WTC11 (cell line): Measurements from ENCODE around the gene VPS4B.

Source experiments
- CTCF ChIP-seq: fragments of 200-600 bp; IDR thresholded peaks from 2 replicates; pipeline ENCODE4 v1.8.0; 2022; ENCODE audit warnings: antibody characterized with exemption
- ETV6 ChIP-seq: sonication (generic); formaldehyde crosslinking; IDR thresholded peaks from 2 replicates; pipeline ENCODE4 v1.8.1; 2022; ENCODE audit warnings: mild to moderate bottlenecking, missing genetic modification reagents
- FOXP4 ChIP-seq: sonication (generic); formaldehyde crosslinking; IDR thresholded peaks from 2 replicates; pipeline ENCODE4 v1.8.0; 2022; ENCODE audit warnings: mild to moderate bottlenecking, missing genetic modification reagents
- IRF2 ChIP-seq: sonication (generic); formaldehyde crosslinking; IDR thresholded peaks from 2 replicates; pipeline ENCODE4 v1.8.0; 2022; ENCODE audit warnings: low read depth, missing genetic modification reagents, borderline replicate concordance
- JAZF1 ChIP-seq: fragments of 250-450 bp; sonication (Bioruptor Pico); IDR thresholded peaks from 2 replicates; pipeline ENCODE4 v1.9.0; 2021; ENCODE audit warnings: moderate library complexity, mild to moderate bottlenecking, inconsistent platforms
- TCF7 ChIP-seq: sonication (generic); formaldehyde crosslinking; IDR thresholded peaks from 2 replicates; pipeline ENCODE4 v1.8.0; 2022; ENCODE audit warnings: mild to moderate bottlenecking, low read depth, missing genetic modification reagents, moderate library complexity
- USF1 ChIP-seq: sonication (generic); formaldehyde crosslinking; IDR thresholded peaks from 2 replicates; pipeline ENCODE4 v1.8.0; 2022; ENCODE audit warnings: mild to moderate bottlenecking, missing genetic modification reagents
- USF2 ChIP-seq: sonication (generic); formaldehyde crosslinking; IDR thresholded peaks from 2 replicates; pipeline ENCODE4 v1.8.1; 2023; ENCODE audit warnings: mild to moderate bottlenecking, missing genetic modification reagents, moderate library complexity
- ZNF416 ChIP-seq: fragments of 250-450 bp; sonication (Bioruptor Pico); IDR thresholded peaks from 2 replicates; pipeline ENCODE4 v1.9.0; 2021; ENCODE audit warnings: mild to moderate bottlenecking, inconsistent platforms
- TF ChIP-seq, protein P1 (sequence below): sonication (generic); formaldehyde crosslinking; IDR thresholded peaks from 2 replicates; pipeline ENCODE4 v1.8.0; 2022; ENCODE audit warnings: mild to moderate bottlenecking, missing genetic modification reagents
- TF ChIP-seq, protein P2 (sequence below): sonication (generic); formaldehyde crosslinking; IDR thresholded peaks from 2 replicates; pipeline ENCODE4 v1.8.1; 2023; ENCODE audit warnings: mild to moderate bottlenecking, missing genetic modification reagents, borderline replicate concordance
- TF ChIP-seq, protein P3 (sequence below): sonication (generic); formaldehyde crosslinking; IDR thresholded peaks from 2 replicates; pipeline ENCODE4 v1.8.0; 2022; ENCODE audit warnings: missing genetic modification reagents

DNA sequence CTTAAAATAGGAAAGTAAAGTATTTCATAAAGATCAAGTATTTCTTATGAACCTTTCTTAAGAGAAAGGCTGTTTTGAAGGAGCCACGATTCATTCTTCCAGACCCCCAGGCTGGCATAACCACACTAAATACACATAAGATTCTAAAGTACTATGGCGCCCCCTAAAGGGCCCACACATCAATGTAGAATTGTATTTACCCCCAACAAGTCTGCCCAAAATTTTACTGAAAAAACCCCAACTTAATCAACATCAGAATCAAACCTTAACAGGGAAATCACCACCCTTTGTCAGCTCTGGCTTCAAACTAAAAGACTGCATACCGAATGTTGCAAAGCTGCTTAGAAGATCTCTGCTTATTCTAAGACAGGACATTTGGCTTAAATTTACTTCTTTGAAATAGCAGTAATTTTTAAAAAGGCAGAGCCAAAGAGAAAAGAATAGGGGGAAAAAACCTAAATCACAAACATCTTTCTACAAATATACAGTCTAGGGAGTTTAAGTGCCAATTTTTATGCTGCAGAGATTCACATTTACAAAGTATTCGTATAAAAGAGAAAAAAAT lies 82.3 kb downstream of the VPS4B start:
- no peak for TF ChIP-seq ETV6 (CRISPR knock-in tag)
- TF ChIP-seq FOXP4 (CRISPR knock-in tag): no peak
- TF ChIP-seq TCF7 (CRISPR knock-in tag): no peak
- peak; percentile 65 for TF ChIP-seq CTCF
- TF ChIP-seq USF1: no peak
- no peak for TF ChIP-seq ZNF416 (CRISPR knock-in tag)
- TF ChIP-seq IRF2 (CRISPR knock-in tag): no peak
- TF ChIP-seq, protein P1, sequence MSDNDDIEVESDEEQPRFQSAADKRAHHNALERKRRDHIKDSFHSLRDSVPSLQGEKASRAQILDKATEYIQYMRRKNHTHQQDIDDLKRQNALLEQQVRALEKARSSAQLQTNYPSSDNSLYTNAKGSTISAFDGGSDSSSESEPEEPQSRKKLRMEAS (CRISPR knock-in tag): no peak
- TF ChIP-seq, protein P2, sequence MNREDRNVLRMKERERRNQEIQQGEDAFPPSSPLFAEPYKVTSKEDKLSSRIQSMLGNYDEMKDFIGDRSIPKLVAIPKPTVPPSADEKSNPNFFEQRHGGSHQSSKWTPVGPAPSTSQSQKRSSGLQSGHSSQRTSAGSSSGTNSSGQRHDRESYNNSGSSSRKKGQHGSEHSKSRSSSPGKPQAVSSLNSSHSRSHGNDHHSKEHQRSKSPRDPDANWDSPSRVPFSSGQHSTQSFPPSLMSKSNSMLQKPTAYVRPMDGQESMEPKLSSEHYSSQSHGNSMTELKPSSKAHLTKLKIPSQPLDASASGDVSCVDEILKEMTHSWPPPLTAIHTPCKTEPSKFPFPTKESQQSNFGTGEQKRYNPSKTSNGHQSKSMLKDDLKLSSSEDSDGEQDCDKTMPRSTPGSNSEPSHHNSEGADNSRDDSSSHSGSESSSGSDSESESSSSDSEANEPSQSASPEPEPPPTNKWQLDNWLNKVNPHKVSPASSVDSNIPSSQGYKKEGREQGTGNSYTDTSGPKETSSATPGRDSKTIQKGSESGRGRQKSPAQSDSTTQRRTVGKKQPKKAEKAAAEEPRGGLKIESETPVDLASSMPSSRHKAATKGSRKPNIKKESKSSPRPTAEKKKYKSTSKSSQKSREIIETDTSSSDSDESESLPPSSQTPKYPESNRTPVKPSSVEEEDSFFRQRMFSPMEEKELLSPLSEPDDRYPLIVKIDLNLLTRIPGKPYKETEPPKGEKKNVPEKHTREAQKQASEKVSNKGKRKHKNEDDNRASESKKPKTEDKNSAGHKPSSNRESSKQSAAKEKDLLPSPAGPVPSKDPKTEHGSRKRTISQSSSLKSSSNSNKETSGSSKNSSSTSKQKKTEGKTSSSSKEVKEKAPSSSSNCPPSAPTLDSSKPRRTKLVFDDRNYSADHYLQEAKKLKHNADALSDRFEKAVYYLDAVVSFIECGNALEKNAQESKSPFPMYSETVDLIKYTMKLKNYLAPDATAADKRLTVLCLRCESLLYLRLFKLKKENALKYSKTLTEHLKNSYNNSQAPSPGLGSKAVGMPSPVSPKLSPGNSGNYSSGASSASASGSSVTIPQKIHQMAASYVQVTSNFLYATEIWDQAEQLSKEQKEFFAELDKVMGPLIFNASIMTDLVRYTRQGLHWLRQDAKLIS: no peak
- TF ChIP-seq USF2 (CRISPR knock-in tag): no peak
- no peak for TF ChIP-seq JAZF1
- TF ChIP-seq, protein P3, sequence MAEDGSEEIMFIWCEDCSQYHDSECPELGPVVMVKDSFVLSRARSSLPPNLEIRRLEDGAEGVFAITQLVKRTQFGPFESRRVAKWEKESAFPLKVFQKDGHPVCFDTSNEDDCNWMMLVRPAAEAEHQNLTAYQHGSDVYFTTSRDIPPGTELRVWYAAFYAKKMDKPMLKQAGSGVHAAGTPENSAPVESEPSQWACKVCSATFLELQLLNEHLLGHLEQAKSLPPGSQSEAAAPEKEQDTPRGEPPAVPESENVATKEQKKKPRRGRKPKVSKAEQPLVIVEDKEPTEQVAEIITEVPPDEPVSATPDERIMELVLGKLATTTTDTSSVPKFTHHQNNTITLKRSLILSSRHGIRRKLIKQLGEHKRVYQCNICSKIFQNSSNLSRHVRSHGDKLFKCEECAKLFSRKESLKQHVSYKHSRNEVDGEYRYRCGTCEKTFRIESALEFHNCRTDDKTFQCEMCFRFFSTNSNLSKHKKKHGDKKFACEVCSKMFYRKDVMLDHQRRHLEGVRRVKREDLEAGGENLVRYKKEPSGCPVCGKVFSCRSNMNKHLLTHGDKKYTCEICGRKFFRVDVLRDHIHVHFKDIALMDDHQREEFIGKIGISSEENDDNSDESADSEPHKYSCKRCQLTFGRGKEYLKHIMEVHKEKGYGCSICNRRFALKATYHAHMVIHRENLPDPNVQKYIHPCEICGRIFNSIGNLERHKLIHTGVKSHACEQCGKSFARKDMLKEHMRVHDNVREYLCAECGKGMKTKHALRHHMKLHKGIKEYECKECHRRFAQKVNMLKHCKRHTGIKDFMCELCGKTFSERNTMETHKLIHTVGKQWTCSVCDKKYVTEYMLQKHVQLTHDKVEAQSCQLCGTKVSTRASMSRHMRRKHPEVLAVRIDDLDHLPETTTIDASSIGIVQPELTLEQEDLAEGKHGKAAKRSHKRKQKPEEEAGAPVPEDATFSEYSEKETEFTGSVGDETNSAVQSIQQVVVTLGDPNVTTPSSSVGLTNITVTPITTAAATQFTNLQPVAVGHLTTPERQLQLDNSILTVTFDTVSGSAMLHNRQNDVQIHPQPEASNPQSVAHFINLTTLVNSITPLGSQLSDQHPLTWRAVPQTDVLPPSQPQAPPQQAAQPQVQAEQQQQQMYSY (CRISPR knock-in tag): no peak
